ENCODE results near the gene SYTL5.

SYTL5 gene

GRCh38 chrX:38099688-38100087 lies 93.3 kb downstream of the SYTL5 start:
- no peak for DNase-seq

- no peak for DNase-seq
These were observed 95.9 kb downstream of the SYTL5 start for GRCh38 chrX:38102240-38102639.

- DNase-seq: no peak
These were observed 96.5 kb downstream of the SYTL5 start for GRCh38 chrX:38102875-38103274.

- DNase-seq: no peak
These were observed 97.8 kb downstream of the SYTL5 start for GRCh38 chrX:38103857-38104812.

- no peak for DNase-seq
These were observed 98.9 kb downstream of the SYTL5 start for GRCh38 chrX:38105216-38105725.

- DNase-seq: no peak
These were observed 100.8 kb downstream of the SYTL5 start for GRCh38 chrX:38106991-38107655.

GRCh38 chrX:38108364-38108763 lies 102.0 kb downstream of the SYTL5 start:
- DNase-seq: no peak

GRCh38 chrX:38109042-38109898 lies 102.9 kb downstream of the SYTL5 start:
- no peak for DNase-seq

GRCh38 chrX:38110231-38110630 lies 103.9 kb downstream of the SYTL5 start:
- no peak for DNase-seq

- DNase-seq: no peak
These were observed 104.8 kb downstream of the SYTL5 start for GRCh38 chrX:38111196-38111595.

GRCh38 chrX:38112566-38112965 lies 106.2 kb downstream of the SYTL5 start:
- no peak for DNase-seq

GRCh38 chrX:38116706-38117105 lies 110.4 kb downstream of the SYTL5 start:
- no peak for DNase-seq

GRCh38 chrX:38117485-38117884 lies 111.1 kb downstream of the SYTL5 start:
- DNase-seq: no peak

GRCh38 chrX:38124000-38124399 lies 117.6 kb downstream of the SYTL5 start:
- no peak for DNase-seq

GRCh38 chrX:38126179-38126578 lies 119.8 kb downstream of the SYTL5 start:
- no peak for DNase-seq

GRCh38 chrX:38127961-38128360 lies 121.6 kb downstream of the SYTL5 start:
- no peak for DNase-seq

- no peak for DNase-seq
These were observed 123.0 kb downstream of the SYTL5 start for GRCh38 chrX:38129366-38129765.

- DNase-seq: no peak
These were observed 132.0 kb downstream of the SYTL5 start for GRCh38 chrX:38138157-38138891.

GRCh38 chrX:38138900-38139299 lies 132.5 kb downstream of the SYTL5 start:
- DNase-seq: no peak

- no peak for DNase-seq
These were observed 136.3 kb downstream of the SYTL5 start for GRCh38 chrX:38142610-38143009.

GRCh38 chrX:38149016-38149415 lies 142.7 kb downstream of the SYTL5 start:
- DNase-seq: no peak

GRCh38 chrX:38150993-38151392 lies 144.6 kb downstream of the SYTL5 start:
- no peak for DNase-seq

Data from activated CD4-positive, alpha-beta T cell treated with anti-CD3 and anti-CD28 coated beads, Interleukin-10, Interleukin-2, amounts not matched to agents 100 ng/mL and 50 ng/mL, durations not matched to agents 16 hours and 8 hours (primary cell).